AG09309 (cell line): Measurements from ENCODE around the gene KCNJ12.

ENCODE experiments used
- DNase-seq: peaks from one replicate; pipeline ENCODE4 v3.0.0-alpha.2; 2010; ENCODE audit warnings: low read depth
- H3K4me3 ChIP-seq: 2 replicates; pipeline ENCODE4 v1.5.1; 2011; ENCODE audit warnings: mild to moderate bottlenecking, low read depth, low read length, moderate library complexity; ENCODE audit not compliant: control insufficient read depth
- CTCF ChIP-seq: IDR thresholded peaks from 2 replicates; pipeline ENCODE4 v1.5.1; 2011; ENCODE audit warnings: mild to moderate bottlenecking, low read depth, low read length, inconsistent platforms; ENCODE audit not compliant: insufficient read depth, control insufficient read depth; ENCODE audit errors: missing control alignments

KCNJ12 gene

DNA sequence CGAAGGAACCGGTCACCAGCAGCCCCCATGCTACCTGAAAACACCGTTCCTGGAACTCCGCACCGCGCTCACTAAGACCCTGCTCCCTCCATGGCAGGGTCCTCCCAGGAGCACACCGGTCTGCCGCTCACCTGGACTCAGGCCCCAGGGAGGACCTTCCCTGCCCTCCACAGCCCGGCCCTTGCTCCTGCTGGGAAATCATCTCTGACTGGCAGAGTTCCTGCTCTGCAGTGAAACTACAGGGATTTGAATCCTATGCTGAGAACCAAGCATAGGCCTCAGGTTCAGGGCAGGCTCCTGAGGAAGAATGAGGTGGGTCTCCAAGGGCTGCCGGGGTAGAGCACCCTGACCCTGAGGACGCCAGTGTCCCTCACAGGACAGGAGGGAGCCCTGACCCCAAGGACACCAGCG is 88.5 kb downstream of the KCNJ12 start:
- TF ChIP-seq CTCF = no peak
- no peak for DNase-seq
- H3K4me3 ChIP-seq = no peak overlapping the region

DNA sequence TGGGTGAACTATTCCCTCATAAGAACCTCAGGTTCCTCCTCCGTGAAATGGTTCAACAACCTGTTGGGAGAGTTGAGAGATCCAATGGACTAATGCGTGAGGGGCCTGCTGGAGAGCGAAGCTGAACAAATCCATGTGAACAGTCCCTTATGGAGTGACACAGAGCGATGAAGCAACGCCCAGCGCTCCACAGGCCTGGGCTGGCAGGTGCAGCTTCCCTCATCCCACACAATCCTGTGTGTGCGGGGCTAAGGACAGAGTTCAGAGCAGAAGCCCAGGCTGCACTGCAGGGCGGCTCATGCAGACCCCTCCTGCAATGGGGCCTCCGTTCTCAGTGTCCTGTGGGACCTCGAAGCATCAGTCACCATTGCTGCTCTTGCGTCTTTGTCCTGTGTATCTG is 90.4 kb downstream of the KCNJ12 start:
- TF ChIP-seq CTCF = no peak
- no peak for DNase-seq
- no peak overlapping the region for H3K4me3 ChIP-seq

DNA sequence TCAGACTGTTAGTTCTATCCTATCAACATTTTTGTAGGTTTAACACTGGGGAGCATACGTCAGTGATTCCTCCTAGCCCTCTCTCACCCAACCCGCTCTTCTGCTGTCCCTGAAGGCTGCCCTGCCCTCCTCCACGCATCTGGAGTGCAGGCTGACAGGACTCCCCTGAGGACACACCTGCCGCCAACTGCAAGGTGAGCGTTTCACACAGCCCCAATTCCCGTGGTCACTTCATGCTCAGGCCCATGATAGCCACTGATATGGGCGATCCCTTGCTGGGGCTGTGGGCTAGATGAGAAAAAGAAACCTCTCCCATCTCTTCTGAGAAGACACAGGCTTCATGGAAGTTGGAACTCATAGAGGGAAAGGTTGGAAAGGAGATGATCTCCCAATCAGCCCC is 91.0 kb downstream of the KCNJ12 start:
- no peak overlapping the region for H3K4me3 ChIP-seq
- TF ChIP-seq CTCF = no peak
- DNase-seq = no peak

DNA sequence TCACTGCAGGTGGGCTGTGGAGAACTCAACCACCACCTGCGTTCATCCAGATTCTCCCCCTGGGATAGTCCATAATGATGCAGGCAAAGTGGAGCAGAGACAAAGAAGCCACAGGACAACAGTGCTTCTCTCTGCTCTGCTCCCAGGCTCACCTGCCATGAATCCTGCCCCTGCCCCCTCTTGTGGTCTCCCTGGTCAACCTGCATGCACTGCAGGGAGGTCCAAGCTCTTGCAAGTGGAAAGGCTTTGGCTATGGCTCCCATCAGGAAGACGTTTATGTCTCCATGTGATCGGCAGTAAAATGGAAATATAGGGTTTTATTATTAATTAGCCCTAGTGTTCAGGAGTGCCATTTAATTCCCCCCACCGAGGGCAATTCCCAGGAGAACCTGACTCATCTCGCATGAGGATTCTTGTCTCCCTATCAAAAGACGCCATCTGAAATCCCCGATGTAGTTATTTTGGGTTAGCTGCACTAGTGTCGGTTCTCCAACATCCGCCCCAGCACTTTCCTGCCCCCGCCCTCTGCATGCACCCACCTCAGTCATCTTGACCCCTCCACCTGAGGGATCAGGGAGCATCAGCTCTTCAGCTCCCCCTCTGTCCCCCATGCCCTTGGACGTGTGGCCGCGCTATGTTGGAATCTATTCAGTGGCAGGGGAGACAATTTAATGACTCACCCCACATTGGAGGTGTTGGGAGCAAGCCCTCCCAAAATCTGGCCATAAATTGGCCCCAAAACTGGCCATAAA is 91.8 kb downstream of the KCNJ12 start:
- no peak for DNase-seq
- no peak overlapping the region for H3K4me3 ChIP-seq
- TF ChIP-seq CTCF = no peak
